ENCODE measurements around the gene ALPL.

ALPL gene

DNA sequence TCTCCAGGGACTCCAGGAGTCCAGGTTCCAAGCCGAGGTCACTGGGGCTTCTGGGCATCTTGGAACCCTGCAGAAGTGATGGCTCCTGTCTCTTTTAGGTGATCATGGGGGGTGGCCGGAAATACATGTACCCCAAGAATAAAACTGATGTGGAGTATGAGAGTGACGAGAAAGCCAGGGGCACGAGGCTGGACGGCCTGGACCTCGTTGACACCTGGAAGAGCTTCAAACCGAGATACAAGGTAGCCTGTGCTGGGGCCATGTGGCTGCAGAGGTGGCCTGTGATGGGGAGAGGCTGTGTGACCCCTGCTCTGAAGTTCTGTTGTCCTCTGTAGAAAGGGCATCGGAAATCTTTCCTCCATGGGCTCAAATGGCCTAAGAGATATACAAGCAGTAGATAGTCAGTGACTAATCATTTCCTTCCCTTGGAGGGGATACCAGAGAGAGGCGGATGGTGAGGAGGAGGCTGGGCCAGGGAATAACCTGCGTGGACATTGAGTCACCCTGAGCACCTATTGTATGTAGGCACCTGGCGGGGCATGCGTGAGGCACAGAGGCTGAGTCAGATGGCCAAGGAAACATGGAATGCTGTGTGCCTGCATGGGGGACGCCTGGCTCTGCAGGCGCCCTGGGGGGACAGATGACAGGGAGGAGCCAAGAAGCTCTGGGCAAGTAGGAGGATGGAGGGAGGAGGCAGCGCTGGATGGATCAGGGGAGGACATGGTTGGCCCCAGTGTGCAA, 59.0 kb downstream of the ALPL start:
- no peaks in the 10 kb centered on the region for H3K4me1 ChIP-seq (ENCODE audit: control insufficient read depth, insufficient read depth, low read length, poor library complexity, severe bottlenecking)
- H3K9me3 ChIP-seq (ENCODE audit: control insufficient read depth, low read length), result no peaks in the 10 kb centered on the region
- H3K27me3 ChIP-seq (replicated peaks; ENCODE audit: control insufficient read depth, insufficient read depth, low read length, poor library complexity, severe bottlenecking), result no peaks in the 10 kb centered on the region
- no peaks in the 10 kb centered on the region for H3K36me3 ChIP-seq (ENCODE audit: control insufficient read depth, insufficient read depth, low read length)
- DNase-seq, result no peak
- no peak overlapping the region for H3K27ac ChIP-seq (ENCODE audit: insufficient read depth, low read length, poor library complexity, severe bottlenecking)
- no peak overlapping the region for H3K4me3 ChIP-seq (ENCODE audit: insufficient read depth, low read depth, low read length, poor library complexity, severe bottlenecking)

DNA sequence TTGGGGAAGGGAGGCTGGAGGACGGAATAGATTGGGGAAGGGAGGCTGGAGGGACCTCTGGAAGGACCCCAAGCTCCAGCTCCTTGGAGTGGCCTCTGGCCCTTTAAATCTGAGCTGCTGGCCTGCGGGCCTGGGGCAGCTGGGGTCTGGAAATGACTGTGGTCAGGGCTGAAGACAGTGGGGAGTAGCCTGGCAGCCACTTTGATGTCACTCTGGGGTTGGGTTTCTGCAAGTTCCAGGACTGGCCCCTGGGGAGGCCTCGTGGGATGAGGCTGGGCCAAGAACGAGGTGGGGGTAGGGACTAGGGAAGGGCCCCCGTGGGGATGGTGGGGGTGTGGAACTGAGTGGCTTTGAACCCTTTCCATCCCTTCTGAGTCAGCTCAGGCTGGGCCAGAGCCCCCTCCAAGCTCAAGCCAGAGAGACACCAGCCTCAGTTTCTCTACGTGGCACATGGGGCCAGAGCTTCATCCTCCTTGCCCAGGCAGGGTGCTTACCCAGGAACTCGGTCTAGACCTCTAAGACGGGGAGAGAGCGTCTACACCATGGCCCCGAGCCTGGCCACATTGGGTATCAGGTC, 59.7 kb downstream of the ALPL start:
- DNase-seq, result no peak
- Histone ChIP-seq H3K27ac (ENCODE audit: insufficient read depth, low read length, poor library complexity, severe bottlenecking) (no peak overlapping the region), H3K4me3 (ENCODE audit: insufficient read depth, low read depth, low read length, poor library complexity, severe bottlenecking) (no peak overlapping the region), H3K27me3 (replicated peaks; ENCODE audit: control insufficient read depth, insufficient read depth, low read length, poor library complexity, severe bottlenecking) (no peaks in the 10 kb centered on the region), H3K9me3 (ENCODE audit: control insufficient read depth, low read length) (no peaks in the 10 kb centered on the region), H3K36me3 (ENCODE audit: control insufficient read depth, insufficient read depth, low read length) (no peaks in the 10 kb centered on the region), H3K4me1 (ENCODE audit: control insufficient read depth, insufficient read depth, low read length, poor library complexity, severe bottlenecking) (no peaks in the 10 kb centered on the region)

DNA sequence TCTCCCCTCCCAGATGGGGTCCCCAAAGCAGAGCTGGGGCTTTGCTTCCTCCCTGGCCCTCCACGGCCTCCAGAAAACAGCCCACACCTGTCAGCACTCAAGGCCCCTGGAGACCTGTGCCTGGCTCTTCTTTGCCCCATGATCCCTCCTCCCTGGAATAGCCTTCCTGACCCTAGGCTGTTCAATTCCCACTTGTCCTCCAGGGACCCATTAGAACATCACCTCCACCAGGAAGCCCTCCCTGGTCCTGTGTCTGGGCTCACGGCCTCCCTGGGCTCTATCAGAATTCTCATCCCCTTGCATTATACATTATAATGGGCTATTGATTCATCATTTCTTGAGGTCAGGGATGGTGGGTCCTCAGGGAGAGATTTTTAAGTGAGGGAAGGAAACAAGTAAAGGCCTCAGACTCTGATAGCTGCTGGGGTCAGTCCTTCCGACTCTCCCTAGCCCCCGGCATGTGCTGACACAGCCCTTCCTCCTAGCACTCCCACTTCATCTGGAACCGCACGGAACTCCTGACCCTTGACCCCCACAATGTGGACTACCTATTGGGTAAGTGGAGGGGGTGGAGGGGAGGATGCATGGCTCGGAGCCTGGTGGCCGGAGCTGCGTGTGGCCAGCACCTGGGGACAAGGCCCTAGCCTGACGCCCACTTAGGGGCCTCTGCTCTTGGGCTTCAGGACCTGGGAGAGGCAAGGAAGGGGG, 60.8 kb downstream of the ALPL start:
- H3K27ac ChIP-seq (ENCODE audit: insufficient read depth, low read length, poor library complexity, severe bottlenecking), result no peak overlapping the region
- no peak for DNase-seq
- no peaks in the 10 kb centered on the region for H3K9me3 ChIP-seq (ENCODE audit: control insufficient read depth, low read length)
- no peak overlapping the region for H3K4me3 ChIP-seq (ENCODE audit: insufficient read depth, low read depth, low read length, poor library complexity, severe bottlenecking)
- H3K27me3 ChIP-seq (replicated peaks; ENCODE audit: control insufficient read depth, insufficient read depth, low read length, poor library complexity, severe bottlenecking), result no peaks in the 10 kb centered on the region
- no peaks in the 10 kb centered on the region for H3K4me1 ChIP-seq (ENCODE audit: control insufficient read depth, insufficient read depth, low read length, poor library complexity, severe bottlenecking)
- no peaks in the 10 kb centered on the region for H3K36me3 ChIP-seq (ENCODE audit: control insufficient read depth, insufficient read depth, low read length)

DNA sequence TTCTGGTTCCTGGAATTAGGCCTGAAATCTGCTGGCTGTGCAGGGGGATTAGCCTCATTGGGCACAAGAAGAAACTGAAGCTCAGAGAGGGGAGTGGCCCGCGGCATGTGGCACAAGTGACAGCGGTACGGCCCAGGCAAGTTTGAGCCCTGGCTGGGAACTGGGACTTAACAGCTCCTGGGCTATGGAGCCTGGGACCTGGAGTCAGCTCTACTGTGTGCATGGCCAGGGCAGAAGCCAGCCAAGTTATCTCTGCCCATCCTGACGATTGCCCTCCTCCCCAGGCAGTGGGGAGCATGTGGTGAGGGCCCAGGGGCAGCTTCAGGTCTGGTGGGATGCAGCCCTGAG, 61.3 kb downstream of the ALPL start:
- no peaks in the 10 kb centered on the region for H3K4me1 ChIP-seq (ENCODE audit: control insufficient read depth, insufficient read depth, low read length, poor library complexity, severe bottlenecking)
- no peak overlapping the region for H3K4me3 ChIP-seq (ENCODE audit: insufficient read depth, low read depth, low read length, poor library complexity, severe bottlenecking)
- H3K9me3 ChIP-seq (ENCODE audit: control insufficient read depth, low read length), result no peaks in the 10 kb centered on the region
- H3K27ac ChIP-seq (ENCODE audit: insufficient read depth, low read length, poor library complexity, severe bottlenecking), result no peak overlapping the region
- DNase-seq, result no peak
- H3K36me3 ChIP-seq (ENCODE audit: control insufficient read depth, insufficient read depth, low read length), result no peaks in the 10 kb centered on the region
- H3K27me3 ChIP-seq (replicated peaks; ENCODE audit: control insufficient read depth, insufficient read depth, low read length, poor library complexity, severe bottlenecking), result no peaks in the 10 kb centered on the region

DNA sequence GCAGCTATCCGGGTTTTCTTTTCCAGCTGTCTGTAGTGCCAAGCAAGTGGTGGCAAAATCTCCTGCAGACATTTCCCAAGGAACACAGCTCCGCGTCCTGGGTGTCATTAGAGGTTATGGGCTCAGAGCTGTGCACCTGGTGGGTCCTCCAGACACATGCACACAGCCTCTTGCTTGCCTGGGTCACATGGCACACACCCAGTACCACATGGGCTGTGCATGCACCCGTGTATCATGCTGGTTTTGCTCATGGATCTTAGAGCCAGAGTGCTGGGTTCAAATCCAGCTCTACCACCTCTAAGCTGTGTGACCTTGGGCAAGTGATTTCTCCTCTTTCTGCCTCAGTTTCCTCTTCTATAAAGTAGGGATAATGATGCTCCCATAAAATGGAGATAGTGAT, 61.7 kb downstream of the ALPL start:
- H3K27me3 ChIP-seq (replicated peaks; ENCODE audit: control insufficient read depth, insufficient read depth, low read length, poor library complexity, severe bottlenecking), result no peaks in the 10 kb centered on the region
- no peaks in the 10 kb centered on the region for H3K9me3 ChIP-seq (ENCODE audit: control insufficient read depth, low read length)
- no peak for DNase-seq
- H3K27ac ChIP-seq (ENCODE audit: insufficient read depth, low read length, poor library complexity, severe bottlenecking), result no peak overlapping the region
- no peak overlapping the region for H3K4me3 ChIP-seq (ENCODE audit: insufficient read depth, low read depth, low read length, poor library complexity, severe bottlenecking)
- no peaks in the 10 kb centered on the region for H3K4me1 ChIP-seq (ENCODE audit: control insufficient read depth, insufficient read depth, low read length, poor library complexity, severe bottlenecking)
- H3K36me3 ChIP-seq (ENCODE audit: control insufficient read depth, insufficient read depth, low read length), result no peaks in the 10 kb centered on the region

DNA sequence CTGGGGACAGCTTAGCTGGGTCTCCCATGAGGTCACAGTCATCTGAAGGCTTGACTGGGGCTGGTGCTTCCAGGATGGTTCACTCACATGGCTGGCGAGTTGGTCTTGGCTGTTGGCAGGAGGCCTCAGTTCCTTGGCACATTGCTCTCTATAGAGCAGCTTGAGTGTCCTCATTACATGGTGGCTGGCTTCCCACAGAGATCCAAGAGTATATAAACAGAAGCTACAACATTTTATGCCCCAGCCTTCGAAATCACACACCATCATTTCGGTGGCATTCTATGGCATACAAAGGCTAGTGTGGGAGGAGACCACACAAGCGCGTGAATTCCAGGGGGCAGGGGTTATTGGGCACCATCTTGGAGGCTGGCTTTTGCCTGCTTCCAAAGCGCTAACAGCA, 63.0 kb downstream of the ALPL start:
- Histone ChIP-seq H3K4me1 (ENCODE audit: control insufficient read depth, insufficient read depth, low read length, poor library complexity, severe bottlenecking) (no peaks in the 10 kb centered on the region), H3K27ac (ENCODE audit: insufficient read depth, low read length, poor library complexity, severe bottlenecking) (no peak overlapping the region), H3K27me3 (replicated peaks; ENCODE audit: control insufficient read depth, insufficient read depth, low read length, poor library complexity, severe bottlenecking) (no peaks in the 10 kb centered on the region), H3K36me3 (ENCODE audit: control insufficient read depth, insufficient read depth, low read length) (no peaks in the 10 kb centered on the region), H3K4me3 (ENCODE audit: insufficient read depth, low read depth, low read length, poor library complexity, severe bottlenecking) (no peak overlapping the region), H3K9me3 (ENCODE audit: control insufficient read depth, low read length) (no peaks in the 10 kb centered on the region)
- no peak for DNase-seq

DNA sequence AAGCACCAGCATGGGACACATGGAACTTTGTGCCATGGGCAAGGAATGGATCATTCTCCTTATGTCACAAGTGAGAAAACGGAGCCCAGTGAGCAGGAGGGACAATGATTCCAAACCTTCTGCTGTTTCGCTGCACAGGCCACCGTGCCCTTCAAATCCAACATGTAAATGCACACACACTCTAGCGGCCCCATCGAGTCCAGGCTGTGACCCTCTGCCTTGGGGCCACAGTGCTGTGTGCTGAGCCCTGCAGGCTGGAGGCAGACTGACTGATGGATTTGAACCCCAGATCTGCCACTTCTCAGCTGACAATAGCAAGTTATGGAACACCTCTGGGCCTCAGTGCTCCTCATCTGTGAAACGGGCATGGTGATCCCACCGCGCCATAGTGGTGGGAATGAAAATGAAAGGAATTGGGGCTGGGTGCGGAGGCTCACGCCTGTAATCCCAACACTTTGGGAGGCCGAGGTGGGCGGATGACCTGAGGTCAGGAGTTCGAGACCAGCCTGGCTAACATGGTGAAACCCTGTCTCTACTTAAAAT, 63.6 kb downstream of the ALPL start:
- no peaks in the 10 kb centered on the region for H3K36me3 ChIP-seq (ENCODE audit: control insufficient read depth, insufficient read depth, low read length)
- no peaks in the 10 kb centered on the region for H3K27me3 ChIP-seq (replicated peaks; ENCODE audit: control insufficient read depth, insufficient read depth, low read length, poor library complexity, severe bottlenecking)
- H3K4me3 ChIP-seq (ENCODE audit: insufficient read depth, low read depth, low read length, poor library complexity, severe bottlenecking), result no peak overlapping the region
- H3K9me3 ChIP-seq (ENCODE audit: control insufficient read depth, low read length), result no peaks in the 10 kb centered on the region
- H3K4me1 ChIP-seq (ENCODE audit: control insufficient read depth, insufficient read depth, low read length, poor library complexity, severe bottlenecking), result no peaks in the 10 kb centered on the region
- no peak for DNase-seq
- H3K27ac ChIP-seq (ENCODE audit: insufficient read depth, low read length, poor library complexity, severe bottlenecking), result no peak overlapping the region

DNA sequence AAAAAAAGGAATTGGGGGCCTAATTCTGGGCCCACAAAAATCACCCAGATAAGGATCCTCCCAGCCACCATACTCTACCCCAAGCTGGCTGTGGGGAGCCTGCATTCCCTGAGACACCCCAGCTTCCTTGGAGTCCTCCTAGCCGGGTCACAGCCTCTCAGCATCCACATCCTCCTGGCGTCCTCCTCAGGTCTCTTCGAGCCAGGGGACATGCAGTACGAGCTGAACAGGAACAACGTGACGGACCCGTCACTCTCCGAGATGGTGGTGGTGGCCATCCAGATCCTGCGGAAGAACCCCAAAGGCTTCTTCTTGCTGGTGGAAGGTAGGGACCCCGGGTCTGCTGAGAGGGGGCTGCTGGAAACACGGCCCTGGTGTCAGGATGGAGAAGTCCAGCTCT, 64.3 kb downstream of the ALPL start:
- Histone ChIP-seq H3K4me3 (ENCODE audit: insufficient read depth, low read depth, low read length, poor library complexity, severe bottlenecking) (no peak overlapping the region), H3K27ac (ENCODE audit: insufficient read depth, low read length, poor library complexity, severe bottlenecking) (no peak overlapping the region), H3K9me3 (ENCODE audit: control insufficient read depth, low read length) (no peaks in the 10 kb centered on the region), H3K27me3 (replicated peaks; ENCODE audit: control insufficient read depth, insufficient read depth, low read length, poor library complexity, severe bottlenecking) (no peaks in the 10 kb centered on the region), H3K36me3 (ENCODE audit: control insufficient read depth, insufficient read depth, low read length) (no peaks in the 10 kb centered on the region), H3K4me1 (ENCODE audit: control insufficient read depth, insufficient read depth, low read length, poor library complexity, severe bottlenecking) (no peaks in the 10 kb centered on the region)
- no peak for DNase-seq

DNA sequence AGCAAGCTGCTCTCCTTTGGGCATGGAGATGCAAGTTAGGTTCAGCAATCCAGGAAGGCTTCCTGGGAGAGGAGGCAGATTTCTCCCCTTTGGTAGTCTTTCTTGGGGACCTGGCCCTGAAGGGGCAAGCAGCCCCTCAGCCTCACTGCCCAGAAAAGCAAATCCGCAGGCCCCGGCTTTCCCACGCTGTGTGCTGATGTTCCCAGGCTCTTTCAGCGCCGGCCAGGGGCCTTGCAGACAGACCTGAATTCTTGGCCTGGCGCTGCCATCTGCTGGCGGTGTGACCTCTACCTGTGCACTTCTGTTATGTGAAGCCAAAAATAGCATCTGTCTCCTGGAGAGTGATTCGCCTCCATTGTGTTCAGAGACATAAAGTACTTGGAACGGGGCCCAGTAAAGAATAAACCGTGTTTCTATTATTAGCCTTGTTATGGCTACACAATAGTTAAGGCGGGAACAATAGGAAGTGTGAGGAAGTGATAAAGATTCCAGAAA, 64.8 kb downstream of the ALPL start:
- Histone ChIP-seq H3K27ac (ENCODE audit: insufficient read depth, low read length, poor library complexity, severe bottlenecking) (no peak overlapping the region), H3K4me3 (ENCODE audit: insufficient read depth, low read depth, low read length, poor library complexity, severe bottlenecking) (no peak overlapping the region), H3K4me1 (ENCODE audit: control insufficient read depth, insufficient read depth, low read length, poor library complexity, severe bottlenecking) (no peaks in the 10 kb centered on the region), H3K9me3 (ENCODE audit: control insufficient read depth, low read length) (no peaks in the 10 kb centered on the region), H3K36me3 (ENCODE audit: control insufficient read depth, insufficient read depth, low read length) (no peaks in the 10 kb centered on the region), H3K27me3 (replicated peaks; ENCODE audit: control insufficient read depth, insufficient read depth, low read length, poor library complexity, severe bottlenecking) (no peaks in the 10 kb centered on the region)
- no peak for DNase-seq
